DMS 273 treated with DMSO at 0.1 percent for 48 hours (cell line): ENCODE results near the gene PTPRT.

ENCODE experiments used
- DNase-seq: peaks from one replicate; lab custom pipeline; 2025; lab: John Stamatoyannopoulos, UW

Gene PTPRT

GRCh38 chr20:42461965-42462593 is 727.6 kb downstream of the PTPRT start:
- DNase-seq = no peak

- no peak for DNase-seq
Observed at GRCh38 chr20:42461291-42461690, 728.4 kb downstream of the PTPRT start.

GRCh38 chr20:42447270-42447669 is 742.4 kb downstream of the PTPRT start:
- DNase-seq = no peak

GRCh38 chr20:42444799-42445198 is 744.9 kb downstream of the PTPRT start:
- no peak for DNase-seq

GRCh38 chr20:42443200-42443599 is 746.5 kb downstream of the PTPRT start:
- DNase-seq = no peak

GRCh38 chr20:42442716-42443115 is 747.0 kb downstream of the PTPRT start:
- no peak for DNase-seq

- no peak for DNase-seq
Observed at GRCh38 chr20:42441864-42442331, 747.8 kb downstream of the PTPRT start.

GRCh38 chr20:42441196-42441863 is 748.4 kb downstream of the PTPRT start:
- no peak for DNase-seq

- DNase-seq = no peak
Observed at GRCh38 chr20:42435230-42435629, 754.5 kb downstream of the PTPRT start.

- DNase-seq = no peak
Observed at GRCh38 chr20:42432496-42433334, 757.0 kb downstream of the PTPRT start.

GRCh38 chr20:42430598-42430997 is 759.1 kb downstream of the PTPRT start:
- DNase-seq = no peak

- DNase-seq = no peak
Observed at GRCh38 chr20:42429761-42430458, 759.8 kb downstream of the PTPRT start.

- no peak for DNase-seq
Observed at GRCh38 chr20:42419814-42420532, 769.7 kb downstream of the PTPRT start.

GRCh38 chr20:42406826-42407225 is 782.9 kb downstream of the PTPRT start:
- DNase-seq = no peak

- no peak for DNase-seq
Observed at GRCh38 chr20:42402455-42402854, 787.3 kb downstream of the PTPRT start.

GRCh38 chr20:42401613-42402012 is 788.1 kb downstream of the PTPRT start:
- DNase-seq = no peak

GRCh38 chr20:42399802-42400201 is 789.9 kb downstream of the PTPRT start:
- no peak for DNase-seq

GRCh38 chr20:42392442-42392841 is 797.3 kb downstream of the PTPRT start:
- no peak for DNase-seq

GRCh38 chr20:42391807-42392206 is 797.9 kb downstream of the PTPRT start:
- no peak for DNase-seq

GRCh38 chr20:42380287-42380686 is 809.4 kb downstream of the PTPRT start:
- DNase-seq = no peak

- no peak for DNase-seq
Observed at GRCh38 chr20:42379385-42379784, 810.3 kb downstream of the PTPRT start.

- DNase-seq = no peak
Observed at GRCh38 chr20:42378826-42379225, 810.9 kb downstream of the PTPRT start.
